GM10847 (cell line): Measurements from ENCODE around the gene PELI2.

Experiments
- POLR2A ChIP-seq: IDR thresholded peaks from 2 replicates; pipeline ENCODE4 v1.6.1; 2011; ENCODE audit not compliant: insufficient read length; ENCODE audit errors: extremely low read depth

Gene PELI2

DNA sequence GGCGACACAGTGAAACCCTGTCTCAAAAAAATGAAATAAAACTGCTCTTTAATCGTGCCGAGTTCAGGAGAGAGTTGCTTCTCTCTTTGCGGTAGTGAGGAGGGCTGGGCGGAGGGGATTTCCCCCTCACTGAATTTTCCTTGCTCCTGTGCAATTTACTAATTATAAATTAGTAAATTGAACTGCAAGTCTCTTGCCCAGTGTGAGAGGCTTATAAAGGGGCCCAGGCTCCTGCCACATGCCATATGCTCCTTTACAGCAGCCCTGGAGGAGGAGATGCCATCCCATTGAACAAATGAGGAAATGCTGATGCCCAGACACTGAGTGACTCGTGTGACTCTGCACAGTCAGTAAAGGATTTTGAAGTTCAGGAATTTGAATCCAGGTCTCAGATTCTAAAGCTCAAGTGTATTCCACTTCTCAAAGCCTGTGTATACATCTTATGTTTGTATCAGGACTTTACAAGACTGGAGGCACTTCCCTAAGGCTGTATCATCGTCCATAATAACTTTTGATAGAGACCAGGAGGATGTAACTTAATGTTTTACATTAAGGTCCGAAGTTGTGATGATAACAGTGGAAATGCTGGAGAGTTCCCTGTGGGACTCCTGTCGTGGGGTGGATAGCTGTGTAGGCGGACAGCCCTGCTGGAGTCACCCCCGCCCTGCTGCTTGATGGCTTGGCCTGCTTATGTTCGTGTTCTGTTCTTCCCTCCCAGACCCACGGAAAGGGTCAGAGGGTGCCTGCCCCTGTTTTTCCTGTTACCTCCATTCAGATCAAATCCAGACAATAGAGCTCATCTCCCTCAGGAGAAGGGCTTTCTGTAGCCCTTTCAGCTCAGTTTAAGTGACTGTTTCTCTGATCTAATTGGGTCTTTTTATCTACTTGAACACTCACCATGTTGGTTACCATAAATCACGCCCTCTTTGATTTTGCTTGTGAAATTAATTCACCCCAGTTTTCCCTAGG, 13.9 kb downstream of the PELI2 start:
- TF ChIP-seq POLR2A: no peak

DNA sequence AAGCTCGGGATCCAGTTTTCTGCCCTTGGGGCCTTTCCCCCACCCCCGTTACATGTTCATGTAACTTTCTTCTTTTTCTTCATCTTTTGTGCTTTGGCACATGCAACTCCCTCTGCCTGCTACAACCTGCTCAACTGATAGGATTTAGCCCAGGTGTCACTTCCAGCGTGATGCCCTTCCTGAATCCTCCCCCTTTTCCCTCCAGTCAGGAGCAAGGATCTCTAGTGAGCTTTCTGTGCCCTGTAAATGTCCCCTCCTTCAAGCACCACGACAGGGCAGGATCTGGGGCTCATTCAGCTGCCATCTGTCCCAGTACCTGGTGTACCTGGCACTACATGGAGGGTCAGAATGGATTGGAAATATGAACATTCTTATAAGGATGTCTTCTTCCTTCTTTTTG, 15.3 kb downstream of the PELI2 start:
- TF ChIP-seq POLR2A: no peak

DNA sequence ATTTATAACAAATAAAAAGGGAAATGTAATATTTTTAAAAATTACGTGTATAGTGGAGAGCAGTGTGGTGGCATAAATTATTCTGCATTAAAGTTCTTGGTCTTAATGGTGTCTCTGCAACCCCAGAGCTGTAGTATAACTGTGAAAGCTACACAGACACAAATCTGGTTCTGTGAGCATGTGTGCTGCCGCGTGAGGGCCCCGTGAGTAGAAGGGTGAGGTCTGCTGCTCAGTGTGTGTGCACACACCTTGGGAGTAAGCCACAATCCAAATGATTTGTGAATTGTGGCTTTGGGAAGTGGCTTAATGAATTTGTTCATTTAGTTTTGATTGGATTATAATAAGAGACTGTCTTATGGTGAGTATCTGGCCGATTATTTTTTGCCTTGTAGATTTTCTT, 16.8 kb downstream of the PELI2 start:
- TF ChIP-seq POLR2A: no peak

DNA sequence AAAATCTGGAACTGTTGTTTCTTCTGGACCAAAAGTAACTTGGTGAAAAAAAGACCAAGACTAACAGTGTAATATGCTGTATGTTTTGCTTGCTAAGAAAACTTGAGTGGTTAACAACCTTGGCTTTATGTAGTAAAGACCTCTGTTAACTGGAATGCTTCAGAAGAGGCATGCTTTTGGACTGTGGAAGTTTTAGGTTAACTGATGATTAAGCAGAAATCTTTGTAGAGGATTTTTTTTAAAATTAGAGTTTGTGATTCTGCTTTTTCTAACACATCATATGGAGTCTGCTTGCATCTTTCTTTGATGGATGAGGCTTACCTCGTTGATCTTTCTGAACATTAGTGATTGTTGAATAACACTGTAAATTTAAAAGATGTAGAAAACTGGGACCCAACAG, 17.5 kb downstream of the PELI2 start:
- no peak for TF ChIP-seq POLR2A

DNA sequence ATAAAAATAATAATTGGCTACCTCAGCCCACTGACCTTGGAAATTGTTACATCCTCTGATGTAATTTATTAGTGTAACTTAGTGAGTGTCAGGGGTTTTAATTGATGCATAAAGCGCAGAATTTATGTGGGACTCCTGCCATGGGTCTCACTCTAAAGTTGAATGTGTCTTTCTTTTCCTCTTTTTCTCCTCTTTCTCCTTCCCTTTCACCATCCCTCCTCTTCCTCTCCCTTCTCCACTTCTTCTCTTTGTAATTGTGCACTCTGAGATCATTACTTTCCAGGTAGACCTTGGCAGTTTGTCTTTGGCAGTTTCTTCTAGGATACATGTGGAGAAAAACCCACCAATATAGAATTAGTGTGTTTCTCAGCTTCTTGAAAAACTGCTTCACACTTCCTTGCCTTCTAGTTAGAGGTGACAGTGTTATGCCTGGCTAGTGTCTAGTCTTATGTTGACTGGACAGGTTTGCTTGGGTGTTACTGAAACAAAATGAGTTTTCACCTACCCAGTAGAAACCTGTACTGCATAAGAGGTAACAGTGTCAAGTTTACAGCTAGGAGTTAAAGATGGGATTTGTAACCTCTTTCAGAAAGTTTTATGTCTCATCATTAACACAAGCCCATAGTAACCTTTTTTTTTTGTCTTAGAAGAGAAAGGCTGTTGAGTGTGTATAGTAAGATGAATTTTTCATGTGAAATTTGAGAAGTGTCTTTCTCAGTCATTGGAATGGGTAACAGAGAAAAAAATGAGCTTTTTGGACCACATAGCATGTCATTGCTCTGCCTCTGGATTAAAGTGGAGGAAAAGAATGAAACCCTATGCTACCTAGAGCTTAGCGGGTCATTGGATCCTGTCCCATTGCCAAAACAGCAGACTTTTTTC, 18.6 kb downstream of the PELI2 start:
- no peak for TF ChIP-seq POLR2A

DNA sequence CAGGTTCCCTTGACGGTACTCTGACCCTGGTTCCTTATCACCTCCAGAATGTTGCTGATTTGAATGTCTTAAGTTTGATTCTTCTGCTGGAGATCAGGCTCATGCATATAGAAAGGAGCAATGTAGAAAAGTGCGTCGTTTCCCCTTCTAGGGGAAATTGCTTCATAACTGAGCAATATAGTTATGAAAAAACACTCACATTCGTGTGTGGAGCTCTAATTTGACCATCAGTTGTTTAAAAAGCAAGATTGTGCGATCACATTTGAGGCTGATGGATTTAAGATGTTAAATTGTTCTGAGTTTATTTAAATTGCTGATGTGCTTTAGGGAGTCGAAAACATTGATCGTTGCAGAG, 19.2 kb downstream of the PELI2 start:
- TF ChIP-seq POLR2A: no peak

DNA sequence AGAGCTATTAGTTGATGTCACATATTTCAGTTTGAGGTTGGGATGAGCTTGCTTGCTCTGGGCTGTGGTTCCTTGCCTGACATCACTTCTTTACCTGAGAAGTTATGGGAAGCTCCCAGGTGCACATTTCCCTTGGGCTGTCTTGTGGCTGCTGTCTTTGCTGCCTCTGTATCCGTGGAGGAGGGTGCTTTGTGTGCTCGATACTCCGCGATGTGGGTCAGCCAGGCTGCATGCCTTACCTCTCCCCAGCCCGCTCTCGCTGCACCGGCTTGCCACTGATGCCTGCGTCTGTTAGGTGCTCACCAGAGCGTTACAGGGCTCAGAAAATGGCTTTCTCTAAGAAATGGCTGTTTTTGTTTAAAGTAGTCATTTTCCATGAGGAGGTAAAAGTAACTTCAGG, 19.6 kb downstream of the PELI2 start:
- TF ChIP-seq POLR2A: no peak

DNA sequence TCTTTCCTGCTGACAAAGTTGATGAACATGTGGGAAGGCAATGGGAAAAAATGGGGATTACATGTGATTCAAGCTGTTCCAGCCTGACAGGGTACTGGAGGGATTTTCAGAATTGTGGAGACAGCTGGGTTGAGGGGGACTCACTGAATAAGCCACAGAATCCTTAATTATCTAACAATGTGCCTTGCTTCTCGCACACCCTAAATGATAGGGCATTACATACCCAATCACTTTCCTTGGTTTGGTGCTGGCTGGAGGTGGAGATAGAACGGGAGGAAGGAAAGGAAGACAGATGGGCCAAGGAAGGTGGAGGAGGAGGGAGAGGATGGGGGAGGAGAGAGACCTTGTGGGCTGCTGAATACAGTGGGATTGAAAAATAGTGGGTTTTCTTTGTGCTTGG, 20.7 kb downstream of the PELI2 start:
- TF ChIP-seq POLR2A: no peak

DNA sequence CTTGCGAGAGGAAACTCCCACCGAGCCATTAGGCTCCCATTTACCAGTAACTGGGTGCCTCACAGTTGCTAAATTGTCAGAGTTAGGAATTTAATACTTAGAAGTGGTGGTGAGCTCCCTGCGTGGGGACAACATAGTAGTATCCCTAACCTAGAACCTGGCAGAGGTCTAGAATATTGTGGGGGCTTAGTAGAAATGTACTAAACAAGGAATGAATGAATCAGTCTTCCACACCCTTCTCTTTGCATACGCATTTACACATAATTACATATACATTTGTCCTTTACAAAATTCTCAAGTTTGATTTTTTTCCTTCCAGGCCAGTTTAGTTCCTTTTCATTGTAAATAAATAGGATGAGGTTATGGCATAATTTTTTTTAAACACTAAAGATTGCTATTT, 24.1 kb downstream of the PELI2 start:
- no peak for TF ChIP-seq POLR2A

DNA sequence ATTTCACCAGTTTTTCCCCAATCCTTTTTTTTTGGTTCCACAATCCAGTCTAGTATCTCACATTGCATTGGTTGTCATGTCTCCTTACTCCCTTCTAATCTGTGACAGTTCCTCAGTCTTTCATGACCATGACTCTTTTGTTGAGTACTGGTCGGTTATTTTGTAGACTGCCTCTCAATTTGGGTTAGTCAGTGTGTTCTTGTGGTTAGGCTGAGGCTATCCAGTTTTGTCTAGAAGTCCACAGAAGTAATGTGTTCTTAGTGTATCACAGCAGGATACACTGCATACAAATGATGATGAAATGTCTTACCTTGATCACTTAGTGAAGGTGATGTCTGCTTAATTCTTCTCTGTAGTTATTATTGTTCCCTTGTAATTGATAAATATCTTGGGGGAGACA, 24.8 kb downstream of the PELI2 start:
- TF ChIP-seq POLR2A: no peak

DNA sequence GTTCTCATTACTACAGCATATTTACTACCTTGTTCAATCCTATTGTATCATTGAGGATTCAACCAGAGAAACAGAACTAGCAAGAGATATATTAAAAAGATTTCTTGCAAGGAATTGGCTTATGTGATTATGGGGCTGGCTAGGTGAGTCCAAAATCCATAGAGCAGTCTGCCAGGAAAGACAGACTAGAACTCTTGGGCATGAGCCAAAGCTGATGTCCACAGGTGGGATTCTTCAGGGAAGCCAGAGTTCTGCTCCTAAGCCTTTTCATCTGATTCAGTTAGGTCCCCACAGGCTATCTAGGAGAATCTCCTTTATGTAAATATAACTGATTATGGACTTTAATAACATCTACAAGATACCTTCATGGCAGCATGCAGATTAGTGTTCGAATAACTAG, 26.0 kb downstream of the PELI2 start:
- no peak for TF ChIP-seq POLR2A

DNA sequence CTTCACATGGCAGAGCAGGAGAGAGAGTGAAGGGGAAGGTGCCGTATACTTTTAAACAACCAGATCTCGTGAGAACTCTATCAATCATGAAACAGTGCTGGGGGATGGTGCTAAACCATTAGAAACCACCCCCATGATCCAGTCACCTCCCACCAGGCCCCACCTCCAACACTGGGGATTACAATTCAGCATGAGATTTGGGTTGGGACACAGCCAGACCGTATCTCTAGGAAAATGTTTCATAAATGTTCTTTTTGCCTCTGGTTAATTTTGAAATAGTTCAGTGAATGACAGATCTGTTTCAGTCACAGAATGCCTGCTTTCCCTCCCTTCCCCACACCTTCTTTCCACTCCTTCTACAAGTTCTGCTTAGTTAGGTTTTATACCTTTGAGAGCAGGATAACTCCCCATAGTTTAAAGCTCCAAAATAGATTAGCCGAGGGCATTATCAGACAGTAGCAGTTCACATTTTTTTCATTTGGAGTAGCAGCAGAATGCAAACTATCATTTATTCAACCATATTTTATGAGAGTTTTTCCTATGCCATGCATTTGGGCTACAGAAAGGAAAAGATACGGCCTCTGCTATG, 27.1 kb downstream of the PELI2 start:
- TF ChIP-seq POLR2A: no peak

DNA sequence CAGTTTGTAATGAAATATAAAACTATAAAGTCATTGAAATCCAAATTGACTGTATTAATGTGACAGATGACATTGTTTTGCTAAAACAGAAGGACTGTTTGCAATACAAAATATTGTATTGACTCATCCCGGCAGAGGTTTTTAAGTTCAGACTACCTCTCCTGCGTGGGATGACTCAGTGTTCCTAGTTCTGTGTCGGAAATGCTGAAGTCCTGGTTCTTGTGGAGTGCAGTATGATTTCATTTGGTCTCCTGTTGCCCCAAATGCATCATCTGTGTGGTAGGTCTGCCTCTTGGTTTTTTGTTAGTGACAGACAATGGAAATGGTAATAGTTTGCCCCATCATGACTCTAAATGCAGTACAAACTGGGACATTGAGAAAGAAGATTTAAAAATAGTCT, 27.8 kb downstream of the PELI2 start:
- no peak for TF ChIP-seq POLR2A

DNA sequence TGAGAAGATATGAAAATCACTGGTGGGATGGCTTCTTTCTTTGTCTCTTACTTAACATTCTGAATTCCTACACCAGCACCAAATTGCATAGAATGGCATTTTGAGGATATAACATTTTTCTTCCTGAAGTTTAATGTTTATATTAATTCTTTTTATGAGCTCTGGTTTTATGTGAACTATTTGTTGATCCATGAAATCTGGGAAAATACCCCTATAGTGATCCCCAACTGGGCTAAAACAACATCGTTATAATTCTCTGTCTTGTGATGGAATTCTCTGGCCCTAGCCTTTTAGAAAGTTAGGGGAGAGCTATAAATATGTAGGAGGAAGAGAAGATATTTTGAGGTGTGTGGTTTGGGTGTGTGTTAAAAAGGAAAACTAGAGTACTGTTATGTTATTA, 29.2 kb downstream of the PELI2 start:
- no peak for TF ChIP-seq POLR2A

DNA sequence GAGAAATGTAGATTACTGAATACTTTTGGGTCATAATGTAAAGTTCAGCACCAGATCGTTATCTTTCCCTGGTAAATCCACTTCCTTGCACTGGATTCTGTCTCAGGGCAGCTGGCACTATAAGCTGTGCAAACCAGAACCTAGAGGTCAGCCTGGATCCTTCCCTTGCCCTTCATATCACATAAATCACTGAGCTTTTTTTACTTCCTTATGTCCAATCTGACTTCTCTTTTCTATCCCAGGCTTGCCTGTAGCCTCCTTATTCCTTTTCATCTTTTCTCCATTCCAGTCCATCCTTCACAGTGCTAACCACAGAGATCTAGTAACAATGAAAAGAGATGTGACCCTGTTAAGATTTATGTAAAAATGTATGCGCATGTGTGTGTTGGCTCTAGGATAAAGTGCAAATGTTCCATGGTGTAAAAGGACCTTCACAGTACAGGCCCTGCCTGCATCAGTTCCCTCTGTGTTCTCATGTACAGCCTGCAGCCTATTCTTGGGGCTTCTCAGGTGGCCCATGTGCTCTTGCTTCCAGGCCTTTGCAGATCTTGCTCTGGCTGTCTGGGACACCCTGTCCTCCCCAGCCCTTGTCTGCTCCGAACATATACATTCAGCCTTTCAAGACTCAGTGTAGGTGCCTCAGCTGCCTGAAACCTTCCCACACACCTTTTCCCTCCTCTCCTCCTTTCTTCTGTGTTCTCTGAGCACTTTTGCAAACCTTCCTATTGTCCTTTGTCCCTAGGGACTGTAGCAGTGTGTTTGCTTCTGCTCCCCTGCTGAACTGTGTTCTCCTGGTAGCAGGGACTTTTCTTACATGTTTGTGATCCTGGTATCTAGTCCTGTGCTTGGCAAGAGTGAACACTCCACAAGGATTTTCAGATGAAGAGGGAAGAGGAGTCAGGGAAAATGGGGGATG, 30.0 kb downstream of the PELI2 start:
- TF ChIP-seq POLR2A: no peak
